Measurements from ENCODE around the gene GRB14. TPM values are rescaled to one million over a fixed set of nuclear protein-coding genes. Genes with fewer than 3 reads are reported as not detected.
A peak's percentile ranks its signal among the peaks of the same experiment; 100 is the strongest.

The GRB14 gene
- total and polyA plus RNA-seq, 2 of the 13 experiments (the other 11 are each of a cell fraction or from before 2014, with no cell fraction given), result 4.6 to 5.8 TPM

GRCh38 chr2:164620873-164621763 lies at the start of gene GRB14 (continued):
- no peak for TF ChIP-seq ZHX2 (IDR thresholded peaks at IDR 0.05; ENCODE audit: low read depth)
- TF ChIP-seq ZHX2 (CRISPR knock-in tag; IDR thresholded peaks at IDR 0.05; ENCODE audit: borderline replicate concordance), result no peak
- no peak for TF ChIP-seq SETDB1 (CRISPR knock-in tag; IDR thresholded peaks at IDR 0.05; ENCODE audit: borderline replicate concordance)
- TF ChIP-seq E2F5 (CRISPR knock-in tag; conservative IDR thresholded peaks at IDR 0.05), result peak; percentile 38; the same call in 1 of the 2 replicates
- no peak for TF ChIP-seq PITX1 (CRISPR knock-in tag; IDR thresholded peaks at IDR 0.05)
- TF ChIP-seq, protein P1, sequence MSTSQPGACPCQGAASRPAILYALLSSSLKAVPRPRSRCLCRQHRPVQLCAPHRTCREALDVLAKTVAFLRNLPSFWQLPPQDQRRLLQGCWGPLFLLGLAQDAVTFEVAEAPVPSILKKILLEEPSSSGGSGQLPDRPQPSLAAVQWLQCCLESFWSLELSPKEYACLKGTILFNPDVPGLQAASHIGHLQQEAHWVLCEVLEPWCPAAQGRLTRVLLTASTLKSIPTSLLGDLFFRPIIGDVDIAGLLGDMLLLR (CRISPR knock-in tag; IDR thresholded peaks at IDR 0.05), result 0 out of 2 replicates have a peak, but pooled peaks have one; percentile 58
- TF ChIP-seq ZNF124 (CRISPR knock-in tag; IDR thresholded peaks at IDR 0.05), result no peak
- no peak for TF ChIP-seq TARDBP (CRISPR knock-in tag; IDR thresholded peaks at IDR 0.05)
- no peak for TF ChIP-seq ELK4 (CRISPR knock-in tag; IDR thresholded peaks at IDR 0.05; ENCODE audit: borderline replicate concordance)
- TF ChIP-seq NR2C2 (CRISPR knock-in tag; IDR thresholded peaks at IDR 0.05; ENCODE audit: borderline replicate concordance), result peak; percentile 40; the same call in 1 of the 2 replicates
- 0 out of 2 replicates have a peak, but pooled peaks have one; percentile 44 for TF ChIP-seq ZHX1 (CRISPR knock-in tag; IDR thresholded peaks at IDR 0.05; ENCODE audit: low read depth)
- TF ChIP-seq ZMAT3 (CRISPR knock-in tag; conservative IDR thresholded peaks at IDR 0.05), result peak; percentile 69
- no peak for TF ChIP-seq SUZ12 (IDR thresholded peaks at IDR 0.05; ENCODE audit: low read depth, low read length)
- no peak for TF ChIP-seq SP1 (IDR thresholded peaks at IDR 0.05)
- no peak; the same call in 1 of the 2 replicates for TF ChIP-seq SP1 (CRISPR knock-in tag; IDR thresholded peaks at IDR 0.05)
